GM12891 (cell line): ENCODE measurements around the gene CFAP47.

Experiments
- POLR2A ChIP-seq: IDR thresholded peaks from 2 replicates; pipeline ENCODE4 v1.6.1; 2011; ENCODE audit warnings: low read depth, low read length, control low read depth
- POLR2AphosphoS5 ChIP-seq: IDR thresholded peaks from 2 replicates; pipeline ENCODE4 v1.6.1; 2011; ENCODE audit warnings: low read depth, low read length, control low read depth

DNA sequence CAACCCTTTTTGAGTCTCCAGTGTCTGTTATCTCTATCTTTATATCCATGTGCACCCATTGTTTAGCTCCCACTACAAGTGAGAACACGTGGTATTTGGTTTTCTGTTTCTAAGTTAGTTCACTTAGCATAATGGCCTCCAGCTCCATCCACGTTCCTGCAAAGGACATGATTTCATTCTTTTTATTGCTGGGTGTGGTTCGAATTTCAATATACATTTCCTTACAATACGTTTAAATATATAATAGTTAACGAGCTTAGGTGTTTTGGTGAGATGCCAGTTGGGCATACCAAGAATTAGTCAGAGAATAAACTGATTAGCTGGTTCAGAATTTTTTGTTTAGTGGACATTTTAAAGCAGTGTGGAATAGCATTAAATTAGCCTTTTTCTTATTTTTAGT lies 196.7 kb downstream of the CFAP47 start:
- TF ChIP-seq POLR2AphosphoS5 = no peak
- TF ChIP-seq POLR2A = no peak
